HG03280 (cell line): ENCODE results near the gene SEMA3E.
"Not testable (repeated sequence)": the region's sequence is repeated elsewhere in the genome, so short reads cannot be mapped to it uniquely, and the experiment has no call there.

Experiments
- ATAC-seq: cut with Tn5 transposase; IDR thresholded peaks from one replicate; pipeline ENCODE4 v1.9.1; 2021; ENCODE audit warnings: mild to moderate bottlenecking, moderate library complexity; ENCODE audit not compliant: unreplicated experiment

SEMA3E gene

DNA sequence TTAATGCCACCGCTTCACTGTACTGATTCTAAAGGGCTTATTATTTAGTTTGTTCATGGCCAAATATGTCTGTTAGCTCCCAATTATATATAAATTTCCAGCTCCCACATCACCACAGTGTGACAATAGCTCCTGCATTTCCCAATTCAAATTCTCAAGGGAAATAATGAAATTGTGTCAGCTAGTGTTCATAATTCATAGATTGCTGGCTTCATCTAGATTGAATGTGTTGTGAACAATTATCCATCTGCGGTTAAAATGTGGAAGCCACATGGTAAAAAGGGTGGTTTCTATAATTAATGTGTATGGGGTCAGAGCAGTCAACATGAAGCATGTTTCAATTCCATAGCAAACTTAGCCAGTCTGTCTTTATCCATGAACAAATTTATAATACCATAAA lies 154.3 kb downstream of the SEMA3E start:
- ATAC-seq = no peak

- no peak for ATAC-seq
Measured at GRCh38 chr7:83492802-83493201, 156.1 kb downstream of the SEMA3E start.

GRCh38 chr7:83487801-83488200 lies 161.1 kb downstream of the SEMA3E start:
- no peak for ATAC-seq

DNA sequence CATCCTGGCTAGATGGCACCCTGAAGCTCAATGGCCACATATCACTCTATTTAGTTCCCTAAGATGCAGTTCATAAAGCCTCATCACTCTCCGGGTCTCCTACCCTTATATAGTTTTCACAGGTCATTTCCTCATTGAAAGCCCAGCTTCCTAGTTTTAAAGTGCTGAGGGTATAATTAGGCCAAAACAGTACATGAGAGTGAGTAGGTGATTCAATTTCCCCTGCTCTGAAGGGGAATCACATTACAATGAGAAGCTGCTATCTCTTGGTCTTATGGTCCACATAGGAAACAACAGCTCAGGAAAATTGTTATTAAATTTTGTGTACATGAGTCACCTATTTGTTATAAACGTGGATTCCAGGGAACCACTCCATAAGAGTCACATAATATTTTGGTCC lies 162.0 kb downstream of the SEMA3E start:
- no peak for ATAC-seq

DNA sequence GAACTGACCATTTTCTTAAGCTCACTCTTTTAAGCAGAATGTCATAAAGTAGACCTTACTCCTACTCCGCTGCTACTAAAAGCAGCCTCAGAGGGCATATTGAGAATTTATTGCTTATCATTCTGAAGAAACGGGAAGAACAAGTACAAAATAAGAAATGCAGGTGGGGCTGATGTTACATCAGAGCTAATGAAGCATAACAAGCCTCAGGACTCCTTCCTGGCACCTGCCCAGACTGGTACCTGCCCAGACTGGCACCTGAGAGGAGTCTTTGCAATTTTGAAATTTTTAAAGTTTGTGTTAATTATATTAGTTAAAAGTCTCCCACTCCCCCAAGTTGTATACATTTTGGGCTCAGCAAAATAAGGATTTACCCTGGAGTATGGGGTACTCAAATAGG lies 162.4 kb downstream of the SEMA3E start:
- no peak for ATAC-seq

GRCh38 chr7:83484826-83485225 lies 164.1 kb downstream of the SEMA3E start:
- no peak for ATAC-seq

DNA sequence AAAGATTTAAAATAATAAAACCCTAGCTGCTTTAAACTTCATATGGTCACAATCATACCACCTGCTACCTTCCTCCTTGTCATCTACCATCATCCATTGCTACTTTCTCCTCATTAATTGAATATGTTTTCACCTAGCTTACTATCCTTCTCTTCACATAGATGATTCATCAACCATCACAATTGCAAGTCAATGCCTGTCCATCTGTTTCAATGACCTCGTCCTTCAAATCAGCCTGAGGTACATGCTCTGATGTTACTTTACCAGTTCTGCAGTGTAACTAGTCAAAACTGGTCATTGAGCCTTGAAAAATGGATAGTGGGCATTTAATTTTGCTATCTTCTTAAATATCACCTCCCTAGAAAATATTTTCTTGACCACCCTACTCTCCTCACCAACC lies 164.7 kb downstream of the SEMA3E start:
- ATAC-seq = no peak

DNA sequence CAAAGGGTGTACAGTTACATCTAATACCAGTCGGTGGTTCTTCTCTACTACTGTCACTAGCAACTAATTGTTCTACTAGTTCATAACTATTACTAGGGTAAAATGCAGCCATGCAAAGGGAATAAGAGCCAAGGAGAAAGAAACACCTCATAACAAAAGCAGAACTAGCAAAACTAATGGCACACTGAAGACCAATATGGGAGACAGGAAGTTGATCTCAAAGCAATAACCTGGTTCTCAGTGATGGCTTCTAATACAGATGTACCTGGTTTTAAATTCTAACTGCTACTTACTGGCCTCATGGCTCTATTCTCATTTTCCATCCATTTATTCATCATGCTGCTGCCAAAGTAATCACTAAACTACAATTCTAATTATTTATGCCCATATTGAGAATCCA lies 170.3 kb downstream of the SEMA3E start:
- no peak for ATAC-seq

GRCh38 chr7:83476511-83477050 lies 172.4 kb downstream of the SEMA3E start:
- ATAC-seq = no peak

- ATAC-seq = no peak
Measured at GRCh38 chr7:83475420-83475819, 173.5 kb downstream of the SEMA3E start.

DNA sequence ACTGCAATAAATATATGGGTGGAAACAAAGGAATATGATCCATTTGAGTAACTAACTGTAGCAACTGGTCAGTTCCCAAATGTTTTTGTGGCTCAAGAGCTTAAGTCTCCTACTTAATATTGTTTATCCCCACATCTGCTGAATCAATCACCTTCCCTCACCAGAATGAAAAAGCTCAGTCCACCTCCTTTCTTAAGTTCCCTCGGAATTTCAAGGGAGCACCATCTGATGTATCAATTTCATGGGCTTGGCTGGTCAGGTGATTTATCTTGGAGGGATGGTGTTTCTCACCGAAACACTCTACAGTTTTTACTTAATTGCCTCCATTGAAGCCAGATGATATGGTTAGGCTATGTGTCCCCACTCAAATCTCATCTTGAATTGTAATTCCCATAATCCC lies 176.6 kb downstream of the SEMA3E start:
- ATAC-seq = no peak

DNA sequence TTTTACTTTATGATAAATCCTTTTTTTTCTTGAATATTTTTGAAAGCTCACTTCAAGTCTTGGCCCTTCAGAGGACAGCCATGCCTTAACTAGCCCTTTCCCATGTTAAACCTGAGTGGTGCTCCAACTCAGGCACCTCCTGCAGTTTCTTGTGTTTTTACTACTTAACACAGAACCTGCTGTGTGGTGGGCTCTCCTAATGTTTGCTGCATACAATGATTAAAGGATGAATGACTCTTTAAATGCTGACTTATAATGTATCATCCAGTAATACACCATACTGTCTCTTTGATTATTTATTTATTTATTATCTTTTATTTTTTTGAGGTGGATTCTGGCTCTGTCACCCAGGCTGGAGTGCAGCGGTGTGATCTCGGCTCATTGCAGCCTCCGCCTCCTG lies 179.4 kb downstream of the SEMA3E start:
- ATAC-seq = no peak

- ATAC-seq = no peak
Measured at GRCh38 chr7:83469076-83469475, 179.9 kb downstream of the SEMA3E start.

DNA sequence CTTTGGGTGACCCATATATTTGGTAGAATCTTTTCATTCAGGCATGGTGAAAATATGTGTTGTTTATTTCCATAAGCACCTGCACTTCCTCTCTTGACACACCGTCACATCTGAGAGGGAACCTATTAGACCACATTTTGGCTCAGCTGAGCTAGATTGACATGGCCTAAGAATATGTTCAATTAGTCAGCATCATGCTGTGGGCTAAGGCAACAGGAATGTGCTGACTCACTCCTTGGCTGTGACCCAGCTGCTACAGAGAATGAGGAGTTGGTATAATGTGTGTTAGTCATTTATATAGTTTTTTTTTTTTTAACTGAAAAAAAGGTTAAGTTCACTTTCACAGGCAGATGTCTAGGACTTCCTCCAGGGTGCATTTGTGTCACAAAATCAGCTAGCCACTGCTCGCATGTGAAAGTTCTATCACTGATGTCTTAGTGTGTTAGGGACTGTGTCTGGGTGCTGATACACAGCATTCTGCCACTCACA lies 180.6 kb downstream of the SEMA3E start:
- ATAC-seq = peak; percentile 89

DNA sequence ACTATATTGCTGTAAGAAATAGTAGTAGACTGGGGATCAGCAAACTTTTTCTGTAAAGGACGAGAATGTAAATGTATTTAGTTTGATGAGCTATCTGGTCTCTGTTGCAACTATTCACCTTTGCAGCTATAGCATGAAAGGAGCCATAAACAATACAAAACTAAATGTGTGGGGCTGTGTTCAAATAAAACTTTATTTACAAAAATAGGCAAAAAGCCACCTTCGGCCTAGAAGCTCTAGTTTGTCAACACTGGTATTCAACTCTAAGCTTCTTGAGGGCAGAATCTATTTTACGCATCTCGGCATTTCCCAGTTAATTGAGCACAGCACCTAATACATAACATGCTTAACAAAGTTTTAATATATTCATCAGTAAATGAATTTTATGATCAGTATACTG lies 181.4 kb downstream of the SEMA3E start:
- no peak for ATAC-seq

DNA sequence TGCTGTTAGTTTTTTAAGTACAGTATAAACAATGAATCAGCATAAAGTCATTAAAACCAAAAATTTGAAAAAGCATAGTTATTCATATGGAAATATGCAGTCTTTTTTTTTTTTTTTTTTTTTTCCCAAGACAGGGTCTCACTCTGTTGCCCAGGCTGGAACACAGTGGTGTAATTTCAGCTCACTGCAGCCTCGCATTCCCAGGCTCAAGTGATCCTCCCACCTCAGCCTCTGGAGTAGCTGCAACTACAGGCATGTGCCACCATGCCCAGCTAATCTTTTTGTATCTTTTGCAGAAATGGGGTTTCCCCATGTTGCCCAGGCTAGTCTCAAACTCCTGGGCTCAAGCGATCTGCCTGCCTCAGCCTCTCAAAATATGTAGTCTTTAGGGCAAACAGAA lies 182.0 kb downstream of the SEMA3E start:
- ATAC-seq = no peak

DNA sequence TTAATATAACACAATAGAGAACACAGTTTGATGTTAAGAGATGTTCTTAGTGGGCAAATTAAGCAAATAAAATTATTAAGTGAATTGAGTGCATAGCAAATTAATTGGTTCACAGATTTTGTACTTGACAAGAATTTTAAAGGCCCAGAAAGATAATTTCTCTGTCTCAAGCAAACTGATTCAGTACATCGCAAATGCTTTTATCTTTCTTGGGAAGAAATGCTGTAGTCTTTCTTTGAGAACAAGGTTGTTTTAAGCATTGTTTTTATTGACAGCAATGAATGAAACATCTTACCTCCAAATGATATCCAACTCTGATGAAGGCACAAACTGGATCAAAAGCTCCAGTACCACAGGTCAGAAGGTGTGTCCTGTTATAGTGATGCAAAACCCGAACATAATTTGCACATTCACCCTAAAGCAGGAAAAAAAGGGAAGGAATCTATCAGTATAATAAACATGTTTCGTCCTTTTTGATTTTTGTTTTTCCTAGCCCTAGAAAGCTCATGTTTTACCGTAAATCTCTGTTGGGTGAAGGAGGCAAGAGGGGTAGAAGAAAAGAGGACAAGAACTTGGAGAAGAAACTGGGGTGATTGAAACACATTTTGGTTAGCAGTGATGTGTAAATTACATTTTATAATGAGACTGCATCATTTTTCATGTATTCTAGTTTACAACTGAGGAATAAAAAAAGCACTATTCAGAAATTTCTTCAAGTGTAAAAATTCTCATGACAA lies 182.6 kb downstream of the SEMA3E start:
- ATAC-seq = no peak

GRCh38 chr7:83465643-83466042 lies 183.3 kb downstream of the SEMA3E start:
- ATAC-seq = no peak

GRCh38 chr7:83461820-83462219 lies 187.1 kb downstream of the SEMA3E start:
- ATAC-seq = not testable (repeated sequence)

DNA sequence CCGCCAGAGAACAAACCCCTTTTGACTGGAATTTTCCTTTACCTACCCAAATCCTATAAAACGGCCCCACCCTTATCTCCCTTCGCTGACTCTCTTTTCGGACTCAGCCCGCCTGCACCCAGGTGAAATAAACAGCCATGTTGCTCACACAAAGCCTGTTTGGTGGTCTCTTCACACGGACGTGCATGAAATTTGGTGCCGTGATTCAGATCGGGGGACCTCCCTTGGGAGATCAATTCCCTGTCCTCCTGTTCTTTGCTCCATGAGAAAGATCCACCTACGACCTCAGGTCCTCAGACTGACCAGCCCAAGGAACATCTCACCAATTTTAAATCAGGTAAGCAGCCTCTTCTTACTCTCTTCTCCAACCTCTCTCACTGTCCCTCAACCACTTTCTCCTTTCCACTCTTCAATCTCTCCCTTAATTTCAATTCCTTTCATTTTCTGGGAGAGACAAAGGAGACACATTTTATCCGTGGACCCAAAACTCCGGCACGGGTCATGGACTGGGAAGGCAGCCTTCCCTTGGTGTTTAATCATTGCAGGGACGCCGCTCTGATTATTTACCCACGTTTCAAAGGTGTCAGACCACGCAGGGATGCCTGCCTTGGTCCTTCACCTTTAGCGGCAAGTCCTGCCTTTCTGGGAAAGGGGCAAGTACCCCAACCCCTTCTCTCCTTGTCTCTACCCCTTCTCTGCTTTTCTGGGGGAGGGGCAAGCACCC lies 188.8 kb downstream of the SEMA3E start:
- ATAC-seq = not testable (repeated sequence)

DNA sequence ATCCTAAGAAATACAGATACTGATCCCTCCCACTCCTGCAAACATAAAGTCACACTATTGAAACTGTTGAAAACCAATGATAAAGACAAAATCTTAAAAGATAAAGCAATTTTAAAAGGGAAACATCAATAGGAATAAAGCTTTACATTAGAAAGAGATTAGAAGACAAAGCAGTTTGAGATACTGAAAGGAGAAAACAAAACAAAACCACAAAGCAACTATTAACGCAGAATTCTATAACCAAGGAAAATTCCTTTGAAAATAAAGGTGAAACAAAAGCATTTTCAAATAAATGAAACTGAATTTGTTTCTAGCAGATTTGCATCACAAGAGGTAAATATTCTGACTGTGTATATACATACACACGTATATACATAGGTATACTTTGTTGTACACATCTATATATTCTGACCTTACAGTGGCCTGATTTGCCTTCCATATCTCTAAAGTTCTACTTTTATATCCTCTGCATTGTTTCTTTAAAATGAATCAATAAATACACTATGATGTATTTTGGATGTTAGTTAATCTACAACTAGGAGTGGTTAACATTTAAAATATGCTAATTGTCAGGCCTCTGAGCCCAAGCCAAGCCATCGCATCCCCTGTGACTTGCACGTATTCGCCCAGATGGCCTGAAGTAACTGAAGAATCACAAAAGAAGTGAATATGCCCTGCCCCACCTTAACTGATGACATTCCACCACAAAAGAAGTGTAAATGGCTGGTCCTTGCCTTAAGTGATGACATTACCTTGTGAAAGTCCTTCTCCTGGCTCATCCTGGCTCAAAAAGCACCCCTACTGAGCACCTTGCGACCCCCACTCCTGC lies 189.6 kb downstream of the SEMA3E start:
- ATAC-seq = not testable (repeated sequence)
